DND-41 (cell line): ENCODE results near the gene PTPN6.

Experiments
- ATAC-seq: fragments of 200-7000 bp; cut with Tn5 transposase; 3 replicates; pipeline ENCODE4 v1.9.1; 2021; ENCODE audit warnings: low read depth; ENCODE audit not compliant: insufficient read depth
- DNase-seq: peaks from one replicate; pipeline ENCODE4 v3.0.0-alpha.2; 2020
- H2AFZ ChIP-seq: 2 replicates; pipeline ENCODE4 v1.6.0; 2012; ENCODE audit warnings: low read depth, low read length
- H3K27ac ChIP-seq: 2 replicates; pipeline ENCODE4 v1.5.1; 2012; ENCODE audit warnings: low read length, inconsistent platforms
- H3K27me3 ChIP-seq: fragments of 200-600 bp; sonication (generic); 2 replicates; pipeline ENCODE4 v1.6.0; 2012; ENCODE audit warnings: low read length, mild to moderate bottlenecking, inconsistent platforms; ENCODE audit not compliant: insufficient read depth, poor library complexity
- H3K36me3 ChIP-seq: 2 replicates; pipeline ENCODE4 v1.5.1; 2012; ENCODE audit warnings: low read length, inconsistent platforms; ENCODE audit not compliant: insufficient read depth
- H3K4me1 ChIP-seq: 2 replicates; pipeline ENCODE4 v1.5.1; 2012; ENCODE audit warnings: mild to moderate bottlenecking, low read length; ENCODE audit not compliant: insufficient read depth
- H3K4me2 ChIP-seq: 2 replicates; pipeline ENCODE4 v1.6.0; 2012; ENCODE audit warnings: mild to moderate bottlenecking, moderate library complexity, low read length, inconsistent platforms; ENCODE audit not compliant: insufficient read depth
- H3K4me3 ChIP-seq, 2 experiments: fragments of 200-600 bp in 1 of 2; shearing (Covaris generic) in 1 of 2; 2 replicates each; pipeline ENCODE4 v1.5.1; 2012 to 2016; ENCODE audit warnings: inconsistent platforms in 2 of 2, low read length in 2 of 2, mild to moderate bottlenecking in 2 of 2, low read depth in 1 of 2, moderate library complexity in 1 of 2
- H3K79me2 ChIP-seq: 2 replicates; pipeline ENCODE4 v1.6.0; 2012; ENCODE audit warnings: low read length, inconsistent platforms; ENCODE audit not compliant: insufficient read depth
- H3K9ac ChIP-seq: 2 replicates; pipeline ENCODE4 v1.6.0; 2012; ENCODE audit warnings: low read depth, mild to moderate bottlenecking, inconsistent platforms, low read length, moderate library complexity
- H3K9me3 ChIP-seq: 2 replicates; pipeline ENCODE4 v1.5.1; 2012; ENCODE audit warnings: low read length, moderate library complexity, mild to moderate bottlenecking, inconsistent platforms; ENCODE audit not compliant: insufficient read depth, severe bottlenecking
- H4K20me1 ChIP-seq: 2 replicates; pipeline ENCODE4 v1.6.0; 2012; ENCODE audit warnings: low read length; ENCODE audit not compliant: insufficient read depth
- EZH2 ChIP-seq: IDR thresholded peaks from 3 replicates; pipeline ENCODE4 v1.6.1; 2012; ENCODE audit warnings: borderline replicate concordance, low read depth, mild to moderate bottlenecking, moderate library complexity, low read length, inconsistent platforms; ENCODE audit not compliant: severe bottlenecking
- TF ChIP-seq, protein P1 (sequence below): IDR thresholded peaks from 2 replicates; pipeline ENCODE4 v1.5.1; 2012; ENCODE audit warnings: borderline replicate concordance, low read length, moderate library complexity, mild to moderate bottlenecking; ENCODE audit not compliant: poor library complexity, severe bottlenecking; ENCODE audit errors: extremely low read depth

The PTPN6 gene

GRCh38 chr12:6968426-6968825, 17.3 kb downstream of the PTPN6 start:
- peak overlapping the region; percentile 0; the same call in 1 of the 2 replicates for H3K27ac ChIP-seq

DNA sequence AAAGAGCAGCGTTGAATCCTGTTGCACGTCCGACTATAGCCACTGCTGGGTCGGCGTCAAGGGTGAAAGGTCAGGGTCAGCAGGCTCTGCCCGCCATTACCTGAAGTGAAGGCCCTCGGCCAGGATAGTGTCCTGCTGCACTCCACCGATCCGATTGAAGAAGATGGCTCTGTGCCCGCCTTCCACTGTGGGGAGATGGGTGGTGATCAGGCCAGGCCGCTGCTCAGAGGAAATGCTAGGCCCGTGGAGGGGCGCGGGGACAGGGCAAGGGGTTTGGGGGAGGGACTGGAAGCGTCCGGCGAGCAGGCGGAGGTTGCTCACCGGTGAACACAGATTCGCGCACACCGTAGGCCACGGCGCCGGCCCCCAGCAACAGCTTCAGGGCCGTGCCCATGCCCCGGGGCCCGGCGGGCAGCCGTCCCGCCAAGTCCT, 19.0 kb downstream of the PTPN6 start:
- H3K27me3 ChIP-seq = no peaks in the 10 kb centered on the region
- peak overlapping the region; percentile 86 for H3K27ac ChIP-seq
- H3K36me3 ChIP-seq = peaks cover 60% of the 10 kb centered on the region
- H4K20me1 ChIP-seq = peaks cover 8% of the 10 kb centered on the region; the same call in 1 of the 2 replicates
- DNase-seq = no peak
- TF ChIP-seq, protein P1, sequence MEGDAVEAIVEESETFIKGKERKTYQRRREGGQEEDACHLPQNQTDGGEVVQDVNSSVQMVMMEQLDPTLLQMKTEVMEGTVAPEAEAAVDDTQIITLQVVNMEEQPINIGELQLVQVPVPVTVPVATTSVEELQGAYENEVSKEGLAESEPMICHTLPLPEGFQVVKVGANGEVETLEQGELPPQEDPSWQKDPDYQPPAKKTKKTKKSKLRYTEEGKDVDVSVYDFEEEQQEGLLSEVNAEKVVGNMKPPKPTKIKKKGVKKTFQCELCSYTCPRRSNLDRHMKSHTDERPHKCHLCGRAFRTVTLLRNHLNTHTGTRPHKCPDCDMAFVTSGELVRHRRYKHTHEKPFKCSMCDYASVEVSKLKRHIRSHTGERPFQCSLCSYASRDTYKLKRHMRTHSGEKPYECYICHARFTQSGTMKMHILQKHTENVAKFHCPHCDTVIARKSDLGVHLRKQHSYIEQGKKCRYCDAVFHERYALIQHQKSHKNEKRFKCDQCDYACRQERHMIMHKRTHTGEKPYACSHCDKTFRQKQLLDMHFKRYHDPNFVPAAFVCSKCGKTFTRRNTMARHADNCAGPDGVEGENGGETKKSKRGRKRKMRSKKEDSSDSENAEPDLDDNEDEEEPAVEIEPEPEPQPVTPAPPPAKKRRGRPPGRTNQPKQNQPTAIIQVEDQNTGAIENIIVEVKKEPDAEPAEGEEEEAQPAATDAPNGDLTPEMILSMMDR = no peak
- TF ChIP-seq EZH2 = no peak
- peak overlapping the region; percentile 74 for H2AFZ ChIP-seq
- H3K4me3 ChIP-seq = peak overlapping the region; percentile 67 to 74
- H3K79me2 ChIP-seq = peaks cover 62% of the 10 kb centered on the region
- H3K9ac ChIP-seq = peak overlapping the region; percentile 80
- H3K4me1 ChIP-seq = peaks cover 40% of the 10 kb centered on the region
- ATAC-seq = peak; percentile 21
- no peaks in the 10 kb centered on the region for H3K9me3 ChIP-seq
- H3K4me2 ChIP-seq = peak overlapping the region; percentile 90

More at GRCh38 chr12:6968426-6968825, 17.3 kb downstream of the PTPN6 start:
- no peak overlapping the region for H2AFZ ChIP-seq
- H3K4me1 ChIP-seq = peaks cover 40% of the 10 kb centered on the region
- TF ChIP-seq, protein P1 = no peak
- no peak for TF ChIP-seq EZH2
- peak overlapping the region in 1 of 2 experiments; percentile 74; a peak in 2 of 4 replicates for H3K4me3 ChIP-seq
- no peaks in the 10 kb centered on the region for H3K27me3 ChIP-seq
- H3K9ac ChIP-seq = peak overlapping the region; percentile 80
- ATAC-seq (no peak), DNase-seq (no peak)
- peaks cover 56% of the 10 kb centered on the region for H3K79me2 ChIP-seq
- H3K9me3 ChIP-seq = no peaks in the 10 kb centered on the region
- H4K20me1 ChIP-seq = peaks cover 4% of the 10 kb centered on the region; the same call in 1 of the 2 replicates
- peak overlapping the region; percentile 90 for H3K4me2 ChIP-seq
- peaks cover 55% of the 10 kb centered on the region for H3K36me3 ChIP-seq

GRCh38 chr12:6974180-6974579, 23.0 kb downstream of the PTPN6 start:
- Histone ChIP-seq H3K27ac (no peak overlapping the region), H3K79me2 (peaks cover 46% of the 10 kb centered on the region), H3K4me3 (no peak overlapping the region)

More at GRCh38 chr12:6974180-6974579, 23.0 kb downstream of the PTPN6 start:
- peaks cover 20% of the 10 kb centered on the region for H3K4me1 ChIP-seq
- TF ChIP-seq EZH2 = no peak
- TF ChIP-seq, protein P1 = no peak
- ATAC-seq (no peak), DNase-seq (no peak)
- no peak overlapping the region for H2AFZ ChIP-seq
- peaks cover 62% of the 10 kb centered on the region for H3K36me3 ChIP-seq
- H3K9ac ChIP-seq = no peak overlapping the region
- H3K9me3 ChIP-seq = no peaks in the 10 kb centered on the region
- no peak overlapping the region for H3K4me2 ChIP-seq
- no peaks in the 10 kb centered on the region for H3K27me3 ChIP-seq
- H4K20me1 ChIP-seq = peaks cover 5% of the 10 kb centered on the region; the same call in 1 of the 2 replicates
